NAMALWA (cell line): ENCODE measurements around the gene COL24A1.
A peak's percentile ranks its signal among the peaks of the same experiment; 100 is the strongest.
"Not testable (repeated sequence)": the region's sequence is repeated elsewhere in the genome, so short reads cannot be mapped to it uniquely, and the experiment has no call there.

Experiments
- DNase-seq: peaks from one replicate; pipeline ENCODE4 v3.0.0-alpha.2; 2015; ENCODE audit warnings: low spot score

Gene COL24A1

GRCh38 chr1:86072474-86072873 is 84.1 kb downstream of the COL24A1 start:
- DNase-seq: not testable (repeated sequence)

- not testable (repeated sequence) for DNase-seq
Measured at GRCh38 chr1:86071870-86072269, 84.7 kb downstream of the COL24A1 start.

- DNase-seq: no peak
Measured at GRCh38 chr1:86069757-86070145, 86.8 kb downstream of the COL24A1 start.

- no peak for DNase-seq
Measured at GRCh38 chr1:86068841-86069756, 87.5 kb downstream of the COL24A1 start.

- DNase-seq: no peak
Measured at GRCh38 chr1:86068271-86068721, 88.3 kb downstream of the COL24A1 start.

- no peak for DNase-seq
Measured at GRCh38 chr1:86067626-86068025, 88.9 kb downstream of the COL24A1 start.

GRCh38 chr1:86064899-86065298 is 91.7 kb downstream of the COL24A1 start:
- DNase-seq: no peak

- DNase-seq: no peak
Measured at GRCh38 chr1:86063721-86064120, 92.9 kb downstream of the COL24A1 start.

GRCh38 chr1:86062453-86062852 is 94.1 kb downstream of the COL24A1 start:
- no peak for DNase-seq

GRCh38 chr1:86061551-86061990 is 95.0 kb downstream of the COL24A1 start:
- DNase-seq: no peak

- no peak for DNase-seq
Measured at GRCh38 chr1:86054396-86054795, 102.2 kb downstream of the COL24A1 start.

- no peak for DNase-seq
Measured at GRCh38 chr1:86052948-86053698, 103.4 kb downstream of the COL24A1 start.

GRCh38 chr1:86035101-86035500 is 121.5 kb downstream of the COL24A1 start:
- DNase-seq: no peak

GRCh38 chr1:86030180-86030579 is 126.4 kb downstream of the COL24A1 start:
- no peak for DNase-seq

- DNase-seq: peak; percentile 72
Measured at GRCh38 chr1:86018283-86018923, 138.2 kb downstream of the COL24A1 start.

GRCh38 chr1:86016076-86016759 is 140.4 kb downstream of the COL24A1 start:
- peak; percentile 14 for DNase-seq

- DNase-seq: no peak
Measured at GRCh38 chr1:86015375-86015774, 141.2 kb downstream of the COL24A1 start.

- DNase-seq: no peak
Measured at GRCh38 chr1:86000601-86001000, 156.0 kb downstream of the COL24A1 start.

GRCh38 chr1:85998105-85998855 is 158.3 kb downstream of the COL24A1 start:
- DNase-seq: no peak

GRCh38 chr1:85992791-85993190 is 163.8 kb downstream of the COL24A1 start:
- DNase-seq: peak; percentile 26

GRCh38 chr1:85991261-85991660 is 165.3 kb downstream of the COL24A1 start:
- DNase-seq: peak; percentile 10
